ENCODE data around the gene RFX2.

Gene RFX2

DNA sequence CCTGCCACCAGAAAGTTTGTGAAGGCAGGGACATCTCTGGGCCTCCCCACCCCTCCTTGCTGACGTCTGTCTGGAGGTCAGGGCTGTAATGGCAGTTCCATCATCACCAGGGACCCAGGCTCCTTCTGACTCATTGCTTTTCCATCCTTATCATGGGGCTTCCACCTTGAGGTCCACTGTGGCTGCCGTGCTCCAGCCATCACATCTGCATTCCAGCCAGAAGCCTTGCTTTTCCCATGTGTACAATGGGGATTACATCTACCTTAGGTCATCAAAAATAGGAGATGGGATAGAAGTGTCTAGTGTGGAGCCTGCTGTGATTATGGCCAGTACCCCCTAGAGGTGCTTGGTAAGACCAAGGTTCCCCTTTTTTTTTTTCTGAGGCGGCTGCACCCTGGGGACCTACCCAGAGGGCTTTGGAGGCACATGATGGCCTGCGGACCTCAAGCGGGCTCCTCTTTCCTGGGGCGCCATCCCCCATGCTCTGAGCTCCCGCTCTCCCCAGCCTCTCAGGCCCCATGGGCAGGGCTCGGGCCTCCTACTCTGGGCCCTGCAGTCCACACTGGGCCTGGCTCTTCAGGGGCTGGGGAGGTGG lies 119.0 kb downstream of the RFX2 start:
- no peak overlapping the region for H2AFZ ChIP-seq (ENCODE audit: low read depth)
- no peaks in the 10 kb centered on the region for H3K36me3 ChIP-seq (ENCODE audit: insufficient read depth)
- H3K4me1 ChIP-seq (ENCODE audit: low read depth, poor library complexity, severe bottlenecking) = peaks cover 3% of the 10 kb centered on the region
- H3K4me3 ChIP-seq (IDR thresholded peaks at IDR 0.05; ENCODE audit: insufficient read depth, low read depth, low read length) = no peak overlapping the region
- H4K20me1 ChIP-seq (ENCODE audit: insufficient read depth) = no peaks in the 10 kb centered on the region
- no peak overlapping the region for H3K27ac ChIP-seq
- H3K9ac ChIP-seq = no peak overlapping the region
- no peaks in the 10 kb centered on the region for H3K27me3 ChIP-seq (ENCODE audit: insufficient read depth, low read depth)
- H3K79me2 ChIP-seq (ENCODE audit: insufficient read depth, low read depth) = no peaks in the 10 kb centered on the region
- TF ChIP-seq, protein P1, sequence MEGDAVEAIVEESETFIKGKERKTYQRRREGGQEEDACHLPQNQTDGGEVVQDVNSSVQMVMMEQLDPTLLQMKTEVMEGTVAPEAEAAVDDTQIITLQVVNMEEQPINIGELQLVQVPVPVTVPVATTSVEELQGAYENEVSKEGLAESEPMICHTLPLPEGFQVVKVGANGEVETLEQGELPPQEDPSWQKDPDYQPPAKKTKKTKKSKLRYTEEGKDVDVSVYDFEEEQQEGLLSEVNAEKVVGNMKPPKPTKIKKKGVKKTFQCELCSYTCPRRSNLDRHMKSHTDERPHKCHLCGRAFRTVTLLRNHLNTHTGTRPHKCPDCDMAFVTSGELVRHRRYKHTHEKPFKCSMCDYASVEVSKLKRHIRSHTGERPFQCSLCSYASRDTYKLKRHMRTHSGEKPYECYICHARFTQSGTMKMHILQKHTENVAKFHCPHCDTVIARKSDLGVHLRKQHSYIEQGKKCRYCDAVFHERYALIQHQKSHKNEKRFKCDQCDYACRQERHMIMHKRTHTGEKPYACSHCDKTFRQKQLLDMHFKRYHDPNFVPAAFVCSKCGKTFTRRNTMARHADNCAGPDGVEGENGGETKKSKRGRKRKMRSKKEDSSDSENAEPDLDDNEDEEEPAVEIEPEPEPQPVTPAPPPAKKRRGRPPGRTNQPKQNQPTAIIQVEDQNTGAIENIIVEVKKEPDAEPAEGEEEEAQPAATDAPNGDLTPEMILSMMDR (conservative IDR thresholded peaks at IDR 0.05; ENCODE audit: low read depth, low read length) = no peak
- no peak overlapping the region for H3K4me2 ChIP-seq

GRCh38 chr19:5990289-5990797 lies 120.0 kb downstream of the RFX2 start:
- Histone ChIP-seq H3K4me1 (ENCODE audit: low read depth, poor library complexity, severe bottlenecking) (peaks cover 3% of the 10 kb centered on the region), H3K27ac (no peak overlapping the region), H3K79me2 (ENCODE audit: insufficient read depth, low read depth) (no peaks in the 10 kb centered on the region), H3K4me3 (IDR thresholded peaks at IDR 0.05; ENCODE audit: insufficient read depth, low read depth, low read length) (no peak overlapping the region), H3K27me3 (ENCODE audit: insufficient read depth, low read depth) (no peaks in the 10 kb centered on the region), H3K4me2 (no peak overlapping the region), H3K9ac (no peak overlapping the region), H3K36me3 (ENCODE audit: insufficient read depth) (no peaks in the 10 kb centered on the region), H2AFZ (ENCODE audit: low read depth) (no peak overlapping the region; the same call in 1 of the 2 replicates), H4K20me1 (ENCODE audit: insufficient read depth) (no peaks in the 10 kb centered on the region)
- TF ChIP-seq, protein P1 (conservative IDR thresholded peaks at IDR 0.05; ENCODE audit: low read depth, low read length) = no peak

DNA sequence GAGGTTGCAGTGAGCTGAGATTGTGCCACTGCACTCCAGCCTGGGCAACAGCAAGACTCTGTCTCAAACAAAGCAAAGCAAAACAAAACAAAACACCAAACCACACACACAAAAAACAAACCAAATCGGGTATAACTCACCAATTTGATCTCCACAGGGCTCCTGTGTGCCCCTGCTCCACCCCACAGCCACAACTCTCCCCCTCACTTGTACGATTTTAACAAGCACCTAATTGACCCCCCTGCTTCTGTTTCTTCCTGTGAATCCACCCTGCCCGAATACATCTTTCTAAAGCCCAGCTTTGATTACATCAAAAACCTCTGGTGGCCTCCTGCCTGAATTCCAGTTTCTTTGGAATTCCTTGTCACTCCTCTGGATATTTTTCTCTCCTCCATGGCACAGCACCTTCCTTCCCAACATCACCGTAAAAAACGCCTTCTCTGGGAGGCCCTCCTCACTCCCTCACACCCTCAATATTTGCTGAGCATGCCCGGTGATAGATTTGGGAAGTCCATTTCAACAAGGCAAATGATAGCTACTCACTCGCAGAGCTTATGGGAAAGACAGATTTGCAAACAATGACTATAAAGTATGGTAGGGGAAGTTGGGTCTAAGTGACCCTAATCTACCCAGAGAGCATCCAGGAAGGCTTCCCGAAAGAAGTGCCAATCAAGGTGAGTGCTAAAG lies 120.8 kb downstream of the RFX2 start:
- Histone ChIP-seq H3K9ac (no peak overlapping the region), H3K36me3 (ENCODE audit: insufficient read depth) (no peaks in the 10 kb centered on the region), H3K4me1 (ENCODE audit: low read depth, poor library complexity, severe bottlenecking) (peaks cover 3% of the 10 kb centered on the region), H4K20me1 (ENCODE audit: insufficient read depth) (no peaks in the 10 kb centered on the region), H3K4me2 (no peak overlapping the region), H3K79me2 (ENCODE audit: insufficient read depth, low read depth) (no peaks in the 10 kb centered on the region), H3K27ac (no peak overlapping the region), H3K4me3 (IDR thresholded peaks at IDR 0.05; ENCODE audit: insufficient read depth, low read depth, low read length) (no peak overlapping the region), H3K27me3 (ENCODE audit: insufficient read depth, low read depth) (no peaks in the 10 kb centered on the region), H2AFZ (ENCODE audit: low read depth) (no peak overlapping the region)
- TF ChIP-seq, protein P1 (conservative IDR thresholded peaks at IDR 0.05; ENCODE audit: low read depth, low read length) = no peak

DNA sequence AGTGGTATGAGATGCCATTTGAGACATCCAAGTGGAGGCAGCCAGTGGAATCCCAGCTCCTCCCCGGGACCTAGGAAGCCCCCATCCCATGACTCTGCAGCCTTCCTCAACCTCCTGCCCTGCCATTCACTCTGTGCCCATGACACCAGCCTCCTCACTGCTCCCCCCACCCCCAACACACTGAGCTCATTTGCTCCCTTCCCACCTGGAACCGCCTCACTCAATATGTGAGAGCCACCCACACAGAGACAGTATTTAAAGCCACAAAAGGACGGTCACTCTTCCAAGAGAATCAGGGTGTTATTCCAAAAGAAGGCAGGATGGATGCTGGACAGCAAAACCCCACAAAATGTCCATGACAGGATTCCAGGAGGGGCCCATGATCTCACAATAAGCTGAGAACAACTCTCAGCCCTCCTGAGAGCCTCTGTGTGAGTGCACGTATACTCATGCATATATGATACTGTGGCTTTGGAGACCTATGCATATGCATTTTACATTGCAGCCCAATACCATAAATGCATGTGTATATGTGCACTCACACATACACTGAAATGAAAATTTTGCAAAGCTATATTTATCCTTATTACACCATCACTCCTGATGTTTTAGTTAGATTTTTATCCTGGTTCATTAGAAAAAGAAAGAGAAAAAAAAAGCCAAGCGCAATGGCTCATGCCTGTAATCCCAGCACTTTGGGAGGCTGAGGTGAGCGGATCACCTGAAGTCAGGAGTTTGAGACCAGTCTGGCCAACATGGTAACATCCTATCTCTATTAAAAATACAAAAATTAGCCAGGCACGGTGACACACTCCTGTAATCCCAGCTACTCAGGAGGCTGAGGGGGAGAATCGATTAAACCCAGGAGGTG lies 121.5 kb downstream of the RFX2 start:
- H2AFZ ChIP-seq (ENCODE audit: low read depth) = no peak overlapping the region
- no peak overlapping the region for H3K27ac ChIP-seq
- H4K20me1 ChIP-seq (ENCODE audit: insufficient read depth) = no peaks in the 10 kb centered on the region
- no peak overlapping the region for H3K9ac ChIP-seq
- no peaks in the 10 kb centered on the region for H3K36me3 ChIP-seq (ENCODE audit: insufficient read depth)
- TF ChIP-seq, protein P1 (conservative IDR thresholded peaks at IDR 0.05; ENCODE audit: low read depth, low read length) = no peak
- H3K4me1 ChIP-seq (ENCODE audit: low read depth, poor library complexity, severe bottlenecking) = peaks cover 3% of the 10 kb centered on the region
- no peak overlapping the region for H3K4me2 ChIP-seq
- H3K79me2 ChIP-seq (ENCODE audit: insufficient read depth, low read depth) = no peaks in the 10 kb centered on the region
- no peak overlapping the region for H3K4me3 ChIP-seq (IDR thresholded peaks at IDR 0.05; ENCODE audit: insufficient read depth, low read depth, low read length)
- H3K27me3 ChIP-seq (ENCODE audit: insufficient read depth, low read depth) = no peaks in the 10 kb centered on the region

Measured in KMS-11 (cell line).